ENCODE results near the gene AFG1L. TPM values are rescaled to one million over a fixed set of nuclear protein-coding genes. Genes with fewer than 3 reads are reported as not detected.
"Not testable (repeated sequence)": the region's sequence is repeated elsewhere in the genome, so short reads cannot be mapped to it uniquely, and the experiment has no call there.

The AFG1L gene
- total RNA-seq, 1 experiment from 2014 or later, result 7.2 TPM

DNA sequence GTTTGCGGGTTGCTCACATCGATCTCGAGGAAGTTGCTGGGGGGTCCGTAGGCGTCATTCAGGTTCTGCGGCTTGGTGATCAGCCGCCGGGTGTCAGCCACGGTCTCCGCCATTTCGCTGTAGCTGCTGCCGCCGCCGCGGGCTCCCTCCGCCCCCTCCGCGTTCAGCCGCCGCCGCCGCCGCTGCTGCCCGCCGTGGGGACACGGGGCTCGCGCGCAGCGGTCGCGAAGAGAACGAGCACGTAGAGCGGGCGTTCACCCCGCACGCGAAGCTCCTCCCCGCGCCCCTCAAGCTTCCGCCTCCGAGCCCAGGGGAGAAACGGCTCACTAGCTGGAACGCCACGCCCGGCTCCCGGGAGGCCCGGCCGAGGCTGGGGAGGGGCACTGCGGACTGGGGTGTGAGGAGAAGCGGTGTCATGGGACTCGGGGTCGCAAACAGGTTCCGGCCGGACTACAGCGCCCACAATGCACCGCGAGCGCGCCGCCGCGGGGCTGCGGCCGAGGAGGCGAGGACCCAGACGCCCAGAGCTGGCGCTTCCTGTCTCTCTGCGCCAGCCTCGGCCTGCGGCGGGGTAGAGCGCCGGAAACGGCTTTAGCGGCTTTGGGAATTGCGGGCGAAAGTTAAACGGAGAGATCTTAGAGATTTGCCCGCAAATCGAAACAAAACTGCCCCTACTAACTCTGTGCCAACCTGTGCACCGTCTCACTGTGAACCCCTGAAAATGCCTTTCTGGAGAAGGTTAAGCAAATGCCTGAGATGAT is 33.9 kb upstream of the AFG1L start, which contains the start of gene SNX3:
TSS of gene SNX3 (minus strand) at position 232 of the 761 bp plus-strand sequence. CDS start at position 113, 119 bp downstream.
- H3K4me3 ChIP-seq (ENCODE audit: low read depth, low read length), result peak within 1 kb of the TSS; percentile 87
- no peaks in the 10 kb centered on the region for H3K27me3 ChIP-seq (replicated peaks; ENCODE audit: control insufficient read depth, insufficient read depth, low read length)
- no TSS peak for BruUV-seq (replicated peaks)
- peaks cover 8% of the 10 kb centered on the region; the same call in 1 of the 2 replicates for H3K4me1 ChIP-seq
- H3K27me3 Mint-ChIP-seq (ENCODE audit: insufficient read depth, unreplicated experiment), result no peaks in the 10 kb centered on the region
- ChIA-PET POLR2A (interaction anchor here (0.6 to 1.4 kb wide), 10 partner anchors 13 to 303 kb away, joined by 3 to 10 read pairs (median 4); partner anchors contain the start of genes AFG1L and SEC63), CTCF (interaction anchor here (0.5 to 1.6 kb wide), 6 partner anchors 11 to 1124 kb away, joined by 3 to 11 read pairs (median 3); no protein-coding TSS in a partner anchor)
- H3K4me3 Mint-ChIP-seq (ENCODE audit: unreplicated experiment), result peak within 1 kb of the TSS; percentile 92
- no peaks in the 10 kb centered on the region for H3K36me3 ChIP-seq (ENCODE audit: control insufficient read depth, insufficient read depth, low read length)
- TF ChIP-seq, protein P1, sequence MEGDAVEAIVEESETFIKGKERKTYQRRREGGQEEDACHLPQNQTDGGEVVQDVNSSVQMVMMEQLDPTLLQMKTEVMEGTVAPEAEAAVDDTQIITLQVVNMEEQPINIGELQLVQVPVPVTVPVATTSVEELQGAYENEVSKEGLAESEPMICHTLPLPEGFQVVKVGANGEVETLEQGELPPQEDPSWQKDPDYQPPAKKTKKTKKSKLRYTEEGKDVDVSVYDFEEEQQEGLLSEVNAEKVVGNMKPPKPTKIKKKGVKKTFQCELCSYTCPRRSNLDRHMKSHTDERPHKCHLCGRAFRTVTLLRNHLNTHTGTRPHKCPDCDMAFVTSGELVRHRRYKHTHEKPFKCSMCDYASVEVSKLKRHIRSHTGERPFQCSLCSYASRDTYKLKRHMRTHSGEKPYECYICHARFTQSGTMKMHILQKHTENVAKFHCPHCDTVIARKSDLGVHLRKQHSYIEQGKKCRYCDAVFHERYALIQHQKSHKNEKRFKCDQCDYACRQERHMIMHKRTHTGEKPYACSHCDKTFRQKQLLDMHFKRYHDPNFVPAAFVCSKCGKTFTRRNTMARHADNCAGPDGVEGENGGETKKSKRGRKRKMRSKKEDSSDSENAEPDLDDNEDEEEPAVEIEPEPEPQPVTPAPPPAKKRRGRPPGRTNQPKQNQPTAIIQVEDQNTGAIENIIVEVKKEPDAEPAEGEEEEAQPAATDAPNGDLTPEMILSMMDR (IDR thresholded peaks at IDR 0.05; ENCODE audit: insufficient read depth in 1 of 2, low read depth in 1 of 2, low read length in 1 of 2, severe bottlenecking in 1 of 2, unreplicated experiment in 1 of 2), result no peak
- peaks cover 6% of the 10 kb centered on the region for H3K36me3 Mint-ChIP-seq (ENCODE audit: insufficient read depth, unreplicated experiment)
- no peaks in the 10 kb centered on the region for H3K9me3 ChIP-seq
- no peaks in the 10 kb centered on the region for H3K4me1 Mint-ChIP-seq (ENCODE audit: low read depth, unreplicated experiment)
- H3K9me3 Mint-ChIP-seq (ENCODE audit: unreplicated experiment), result no peaks in the 10 kb centered on the region
- intact Hi-C loops (cut with micrococcal nuclease; ENCODE audit: unreplicated experiment), result loop anchor here (1.0 to 5.0 kb wide), 4 partner anchors 33 to 232 kb away; no protein-coding TSS in a partner anchor
- peak; percentile 98 for DNase-seq
- H3K27ac Mint-ChIP-seq (ENCODE audit: unreplicated experiment), result peak within 1 kb of the TSS; percentile 87

DNA sequence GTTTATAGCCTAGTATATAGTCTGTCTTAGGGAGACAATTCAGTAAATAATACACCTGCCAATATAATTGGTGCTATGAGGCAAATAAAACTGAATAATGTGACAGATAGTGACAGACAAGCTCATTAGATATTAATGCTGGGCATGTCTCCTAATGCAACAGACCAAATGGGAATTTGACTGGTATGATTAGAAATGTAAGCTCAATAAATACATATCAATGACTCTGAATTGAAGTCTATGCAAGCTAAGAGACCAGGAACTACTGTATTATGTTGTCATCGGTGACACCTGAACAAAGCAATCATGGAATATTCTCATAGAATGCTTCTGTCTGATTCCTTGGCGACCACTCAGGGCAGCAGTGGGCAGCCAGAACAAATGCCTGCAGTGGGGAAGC is 31.5 kb upstream of the AFG1L start:
- H3K4me3 ChIP-seq (ENCODE audit: low read depth, low read length), result no peak overlapping the region
- ChIA-PET CTCF (no interaction called here), POLR2A (no interaction called here)
- intact Hi-C loops (cut with micrococcal nuclease; ENCODE audit: unreplicated experiment), result loop anchor here (5.0 kb wide), 2 partner anchors 99 to 146 kb away; no protein-coding TSS in a partner anchor
- peaks cover 6% of the 10 kb centered on the region for H3K36me3 Mint-ChIP-seq (ENCODE audit: insufficient read depth, unreplicated experiment)
- no peaks in the 10 kb centered on the region for H3K9me3 ChIP-seq
- no peaks in the 10 kb centered on the region for H3K36me3 ChIP-seq (ENCODE audit: control insufficient read depth, insufficient read depth, low read length)
- no peaks in the 10 kb centered on the region for H3K4me1 Mint-ChIP-seq (ENCODE audit: low read depth, unreplicated experiment)
- BruUV-seq (replicated peaks), result no TSS peak
- H3K4me1 ChIP-seq, result peaks cover 8% of the 10 kb centered on the region; the same call in 1 of the 2 replicates
- no peak overlapping the region for H3K4me3 Mint-ChIP-seq (ENCODE audit: unreplicated experiment)
- H3K27ac Mint-ChIP-seq (ENCODE audit: unreplicated experiment), result no peak overlapping the region
- no peak for DNase-seq
- no peaks in the 10 kb centered on the region for H3K27me3 ChIP-seq (replicated peaks; ENCODE audit: control insufficient read depth, insufficient read depth, low read length)
- no peaks in the 10 kb centered on the region for H3K9me3 Mint-ChIP-seq (ENCODE audit: unreplicated experiment)
- no peaks in the 10 kb centered on the region for H3K27me3 Mint-ChIP-seq (ENCODE audit: insufficient read depth, unreplicated experiment)
- TF ChIP-seq, protein P1 (IDR thresholded peaks at IDR 0.05; ENCODE audit: insufficient read depth in 1 of 2, low read depth in 1 of 2, low read length in 1 of 2, severe bottlenecking in 1 of 2, unreplicated experiment in 1 of 2), result no peak

DNA sequence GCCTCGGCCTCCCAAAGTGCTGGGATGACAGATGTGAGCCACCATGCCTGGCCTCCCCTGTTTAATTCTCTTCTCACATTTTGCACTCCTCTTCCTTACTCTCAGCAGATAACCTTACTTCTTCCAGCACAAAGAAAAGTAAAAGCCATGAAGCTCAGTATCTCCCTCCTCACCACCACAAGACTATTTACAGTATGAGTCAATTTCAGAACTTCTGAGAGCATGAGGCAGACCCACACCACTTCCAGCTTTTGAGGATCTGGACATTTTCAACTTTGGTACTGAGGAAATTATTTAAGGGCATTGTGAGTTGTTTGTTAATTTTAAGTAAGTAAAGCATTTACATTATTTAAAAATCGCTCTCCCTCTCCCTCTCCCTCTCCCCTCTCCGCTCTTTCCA is 26.0 kb upstream of the AFG1L start:
- no peaks in the 10 kb centered on the region for H3K36me3 ChIP-seq (ENCODE audit: control insufficient read depth, insufficient read depth, low read length)
- intact Hi-C loops (cut with micrococcal nuclease; ENCODE audit: unreplicated experiment), result no loop called here
- Mint-ChIP-seq H3K4me3 (ENCODE audit: unreplicated experiment) (no peak overlapping the region), H3K4me1 (ENCODE audit: low read depth, unreplicated experiment) (no peaks in the 10 kb centered on the region), H3K36me3 (ENCODE audit: insufficient read depth, unreplicated experiment) (no peaks in the 10 kb centered on the region), H3K27ac (ENCODE audit: unreplicated experiment) (no peak overlapping the region), H3K9me3 (ENCODE audit: unreplicated experiment) (no peaks in the 10 kb centered on the region), H3K27me3 (ENCODE audit: insufficient read depth, unreplicated experiment) (no peaks in the 10 kb centered on the region)
- no peaks in the 10 kb centered on the region for H3K4me1 ChIP-seq
- H3K9me3 ChIP-seq, result no peaks in the 10 kb centered on the region
- no TSS peak for BruUV-seq (replicated peaks)
- ChIA-PET CTCF (no interaction called here), POLR2A (no interaction called here)
- H3K27me3 ChIP-seq (replicated peaks; ENCODE audit: control insufficient read depth, insufficient read depth, low read length), result no peaks in the 10 kb centered on the region
- TF ChIP-seq, protein P1 (IDR thresholded peaks at IDR 0.05; ENCODE audit: insufficient read depth in 1 of 2, low read depth in 1 of 2, low read length in 1 of 2, severe bottlenecking in 1 of 2, unreplicated experiment in 1 of 2), result no peak
- no peak for DNase-seq
- H3K4me3 ChIP-seq (ENCODE audit: low read depth, low read length), result no peak overlapping the region

DNA sequence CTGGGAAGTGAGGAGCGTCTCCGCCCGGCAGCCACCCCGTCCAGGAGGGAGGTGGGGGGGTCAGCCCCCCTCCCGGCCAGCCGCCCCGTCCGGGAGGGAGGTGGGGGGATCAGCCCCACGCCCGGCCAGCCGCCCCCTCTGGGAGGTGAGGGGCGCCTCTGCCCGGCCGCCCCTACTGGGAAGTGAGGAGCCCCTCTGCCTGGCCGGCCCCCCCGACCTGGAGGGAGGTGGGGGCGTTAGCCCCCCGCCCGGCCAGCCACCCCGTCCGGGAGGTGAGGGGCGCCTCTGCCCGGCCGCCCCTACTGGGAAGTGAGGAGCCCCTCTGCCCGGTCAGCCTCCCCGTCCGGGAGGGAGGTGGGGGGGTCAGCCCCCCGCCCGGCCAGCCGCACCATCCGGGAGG is 24.9 kb upstream of the AFG1L start:
- intact Hi-C loops (cut with micrococcal nuclease; ENCODE audit: unreplicated experiment); CTCF ChIA-PET; H3K4me1 ChIP-seq; DNase-seq; POLR2A ChIA-PET; H3K27me3 ChIP-seq (replicated peaks; ENCODE audit: control insufficient read depth, insufficient read depth, low read length); H3K27ac Mint-ChIP-seq (ENCODE audit: unreplicated experiment); H3K4me1 Mint-ChIP-seq (ENCODE audit: low read depth, unreplicated experiment); H3K9me3 Mint-ChIP-seq (ENCODE audit: unreplicated experiment); H3K9me3 ChIP-seq; H3K27me3 Mint-ChIP-seq (ENCODE audit: insufficient read depth, unreplicated experiment); BruUV-seq (replicated peaks); H3K36me3 ChIP-seq (ENCODE audit: control insufficient read depth, insufficient read depth, low read length); H3K36me3 Mint-ChIP-seq (ENCODE audit: insufficient read depth, unreplicated experiment); H3K4me3 ChIP-seq (ENCODE audit: low read depth, low read length); H3K4me3 Mint-ChIP-seq (ENCODE audit: unreplicated experiment): not testable (repeated sequence)
